Esophagus muscularis mucosa (tissue), 4 donors: ENCODE data around the gene PLK3.

Experiments used
- EP300 ChIP-seq: sonication (generic); formaldehyde crosslinking; IDR thresholded peaks from one replicate; pipeline ENCODE4 v1.6.1; 2017; ENCODE audit warnings: antibody characterized with exemption
- POLR2AphosphoS5 ChIP-seq, 2 donors: sonication (generic); formaldehyde crosslinking; IDR thresholded peaks; one replicate each; pipeline ENCODE4 v1.6.1; 2017; ENCODE audit warnings: antibody characterized with exemption in 2 of 2
- TF ChIP-seq, protein P1 (sequence below), 3 experiments: fragments of 200-600 bp in 2 of 3; fragments of 450-650 bp in 1 of 3; sonication (generic) in 2 of 3; IDR thresholded peaks; one replicate each; pipeline ENCODE4 v1.5.1; 2017 to 2019; ENCODE audit warnings: antibody characterized with exemption in 3 of 3, mild to moderate bottlenecking in 2 of 3, moderate library complexity in 1 of 3

DNA sequence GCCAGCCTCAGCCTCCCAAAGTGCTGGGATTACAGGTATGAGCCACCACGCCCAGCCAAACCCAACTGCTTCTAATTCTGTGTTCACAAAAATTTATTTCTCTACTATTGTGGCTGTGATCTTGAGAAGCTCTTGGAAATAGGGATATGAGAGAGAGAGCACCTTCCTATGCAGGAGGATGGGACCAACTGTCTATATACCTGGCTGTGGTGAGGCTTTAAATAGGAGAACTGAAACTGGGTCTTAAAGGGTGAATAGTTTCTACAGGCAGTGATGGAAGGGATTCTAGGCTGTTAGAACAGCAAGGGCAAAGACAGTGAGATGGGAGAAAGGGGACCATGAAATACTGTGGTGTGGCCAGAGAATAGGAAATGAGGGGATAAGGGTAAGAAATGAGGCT lies 51.1 kb downstream of the PLK3 start:
- TF ChIP-seq, protein P1, sequence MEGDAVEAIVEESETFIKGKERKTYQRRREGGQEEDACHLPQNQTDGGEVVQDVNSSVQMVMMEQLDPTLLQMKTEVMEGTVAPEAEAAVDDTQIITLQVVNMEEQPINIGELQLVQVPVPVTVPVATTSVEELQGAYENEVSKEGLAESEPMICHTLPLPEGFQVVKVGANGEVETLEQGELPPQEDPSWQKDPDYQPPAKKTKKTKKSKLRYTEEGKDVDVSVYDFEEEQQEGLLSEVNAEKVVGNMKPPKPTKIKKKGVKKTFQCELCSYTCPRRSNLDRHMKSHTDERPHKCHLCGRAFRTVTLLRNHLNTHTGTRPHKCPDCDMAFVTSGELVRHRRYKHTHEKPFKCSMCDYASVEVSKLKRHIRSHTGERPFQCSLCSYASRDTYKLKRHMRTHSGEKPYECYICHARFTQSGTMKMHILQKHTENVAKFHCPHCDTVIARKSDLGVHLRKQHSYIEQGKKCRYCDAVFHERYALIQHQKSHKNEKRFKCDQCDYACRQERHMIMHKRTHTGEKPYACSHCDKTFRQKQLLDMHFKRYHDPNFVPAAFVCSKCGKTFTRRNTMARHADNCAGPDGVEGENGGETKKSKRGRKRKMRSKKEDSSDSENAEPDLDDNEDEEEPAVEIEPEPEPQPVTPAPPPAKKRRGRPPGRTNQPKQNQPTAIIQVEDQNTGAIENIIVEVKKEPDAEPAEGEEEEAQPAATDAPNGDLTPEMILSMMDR (IDR thresholded peaks at IDR 0.05) = no peak
- TF ChIP-seq POLR2AphosphoS5 (IDR thresholded peaks at IDR 0.05) = no peak
- no peak for TF ChIP-seq EP300
